Measurements from ENCODE around the gene NRIP1.

NRIP1 gene

DNA sequence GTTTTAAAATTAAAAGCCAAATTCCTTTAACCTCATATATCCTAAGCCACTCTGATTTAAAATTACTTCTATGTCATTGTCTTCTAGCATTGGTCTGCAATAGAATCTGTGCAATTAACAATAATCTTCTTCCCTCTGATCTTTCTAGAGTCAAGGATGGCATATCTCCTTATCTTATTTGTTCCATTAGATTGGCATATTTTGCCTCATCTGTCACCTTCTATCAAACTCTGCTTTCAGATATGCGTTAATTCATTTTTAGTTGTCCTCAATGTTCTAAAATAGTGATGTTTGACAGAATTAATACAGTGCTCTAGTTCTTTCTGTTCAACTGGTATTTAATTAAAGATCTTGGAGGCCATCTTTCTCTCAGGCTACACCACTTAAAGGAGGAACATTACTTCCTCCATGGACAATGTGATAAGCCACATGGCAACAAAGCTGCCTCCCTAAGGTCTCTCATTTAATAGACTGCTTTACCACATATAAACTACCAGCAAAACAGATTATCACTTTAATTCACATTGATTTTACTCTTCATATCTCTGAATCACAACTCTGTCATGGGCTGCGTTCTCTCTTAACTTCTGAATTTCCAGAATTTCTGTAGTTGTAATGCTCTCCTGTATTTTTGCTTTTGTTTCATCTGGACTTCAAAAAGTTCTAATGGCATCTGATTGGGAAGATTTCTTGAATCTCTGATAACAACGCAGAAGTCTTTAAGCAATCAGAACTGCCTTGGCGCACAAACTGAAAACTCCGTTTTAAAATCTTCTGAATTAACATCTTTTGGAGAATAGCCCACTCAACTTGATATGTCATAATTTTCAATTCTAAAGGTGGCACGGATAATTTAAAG lies 2.8 kb downstream of the NRIP1 start:
- POLR2A ChIA-PET = interaction anchor here (0.5 kb wide), 1 partner anchor 8 kb away, joined by 3 read pairs; no protein-coding TSS in a partner anchor
- Histone ChIP-seq H3K4me3 (ENCODE audit: control insufficient read depth in 1 of 7, extremely low read depth in 1 of 7, insufficient read depth in 4 of 7, low read depth in 2 of 7, low read length in 6 of 7) (peak overlapping the region in 6 of 7 experiments; percentile 80 to 100 (median 98)), H3K27ac (ENCODE audit: insufficient read depth in 1 of 2, low read depth in 1 of 2, low read length in 2 of 2, poor library complexity in 1 of 2, severe bottlenecking in 2 of 2) (peak overlapping the region; percentile 84 to 94), H3K9me3 (ENCODE audit: control extremely low read depth in 1 of 5, control insufficient read depth in 4 of 5, insufficient read depth in 2 of 5, low read depth in 1 of 5, low read length in 4 of 5) (no peaks in the 10 kb centered on the region), H3K4me1 (ENCODE audit: control extremely low read depth in 1 of 4, control insufficient read depth in 4 of 4, insufficient read depth in 4 of 4, low read length in 3 of 4) (peaks cover 20 to 65% (median 49%) of the 10 kb centered on the region in 4 experiments), H3K36me3 (ENCODE audit: control insufficient read depth in 4 of 4, insufficient read depth in 4 of 4, low read length in 3 of 4) (peaks cover 0 to 11% (median 3%) of the 10 kb centered on the region in 4 experiments), H3K27me3 (replicated peaks in 2 of 5; ENCODE audit: control insufficient read depth in 4 of 5, insufficient read depth in 5 of 5, low read length in 4 of 5) (no peaks in the 10 kb centered on the region)
- WGBS (ENCODE audit: insufficient coverage) = no CpG with 5 or more reads among the region's 6 CpGs
- no peak for DNase-seq
- CTCF ChIA-PET = interaction anchor here (0.7 to 1.4 kb wide), 4 partner anchors 16 to 424 kb away, joined by 3 to 4 read pairs (median 4); no protein-coding TSS in a partner anchor

- Histone ChIP-seq H3K36me3 (ENCODE audit: control insufficient read depth in 4 of 4, insufficient read depth in 4 of 4, low read length in 3 of 4) (peaks cover 0 to 11% (median 3%) of the 10 kb centered on the region in 4 experiments), H3K27ac (ENCODE audit: insufficient read depth in 1 of 2, low read depth in 1 of 2, low read length in 2 of 2, poor library complexity in 1 of 2, severe bottlenecking in 2 of 2) (peak overlapping the region; percentile 84 to 94), H3K27me3 (replicated peaks in 2 of 5; ENCODE audit: control insufficient read depth in 4 of 5, insufficient read depth in 5 of 5, low read length in 4 of 5) (no peaks in the 10 kb centered on the region), H3K4me1 (ENCODE audit: control extremely low read depth in 1 of 4, control insufficient read depth in 4 of 4, insufficient read depth in 4 of 4, low read length in 3 of 4) (peaks cover 26 to 67% (median 53%) of the 10 kb centered on the region in 4 experiments), H3K9me3 (ENCODE audit: control extremely low read depth in 1 of 5, control insufficient read depth in 4 of 5, insufficient read depth in 2 of 5, low read depth in 1 of 5, low read length in 4 of 5) (no peaks in the 10 kb centered on the region), H3K4me3 (ENCODE audit: control insufficient read depth in 1 of 7, extremely low read depth in 1 of 7, insufficient read depth in 4 of 7, low read depth in 2 of 7, low read length in 6 of 7) (peak overlapping the region in 6 of 7 experiments; percentile 80 to 100 (median 98))
- CTCF ChIA-PET = no interaction called here
- no peak for DNase-seq
- WGBS (ENCODE audit: insufficient coverage) = 0% methylated on average over 1 of the region's 4 CpGs
- POLR2A ChIA-PET = no interaction called here
These were observed 3.5 kb downstream of the NRIP1 start for GRCh38 chr21:15061279-15061678.

DNA sequence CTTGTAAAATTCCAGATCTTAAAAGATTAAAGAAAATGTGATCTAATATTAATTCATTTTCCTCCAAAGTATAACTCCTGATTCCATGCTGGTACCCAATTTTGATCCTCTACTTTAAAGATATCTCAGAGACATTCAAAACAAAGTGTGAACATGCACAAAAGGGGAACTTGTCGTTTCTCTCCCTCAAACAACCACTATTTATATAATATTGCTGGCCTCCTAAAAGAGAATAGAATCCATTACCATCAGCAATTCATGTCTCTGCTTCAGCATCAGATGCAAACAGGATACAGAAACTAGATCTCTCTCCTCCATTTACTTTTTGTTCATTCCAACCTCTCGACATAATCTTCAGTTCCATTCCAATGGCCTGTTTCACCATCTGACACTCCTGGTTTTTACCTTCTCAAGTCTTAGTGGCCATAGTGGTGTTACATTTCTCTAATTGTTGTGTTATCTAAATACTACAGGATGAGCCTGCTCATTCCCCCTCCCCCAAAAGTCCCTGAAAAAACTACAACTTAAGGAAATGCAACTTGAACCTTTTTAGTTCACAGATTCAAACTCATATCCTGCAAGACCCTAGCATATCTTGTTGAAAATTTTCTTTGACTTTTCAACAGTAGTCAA lies 4.1 kb downstream of the NRIP1 start:
- H3K9me3 ChIP-seq (ENCODE audit: control extremely low read depth in 1 of 5, control insufficient read depth in 4 of 5, insufficient read depth in 2 of 5, low read depth in 1 of 5, low read length in 4 of 5) = no peaks in the 10 kb centered on the region
- DNase-seq = peak in 1 of 3 donors; percentile 52
- no peaks in the 10 kb centered on the region for H3K27me3 ChIP-seq (replicated peaks in 2 of 5; ENCODE audit: control insufficient read depth in 4 of 5, insufficient read depth in 5 of 5, low read length in 4 of 5)
- H3K36me3 ChIP-seq (ENCODE audit: control insufficient read depth in 4 of 4, insufficient read depth in 4 of 4, low read length in 3 of 4) = peaks cover 0 to 11% (median 3%) of the 10 kb centered on the region in 4 experiments
- ChIA-PET CTCF (no interaction called here), POLR2A (no interaction called here)
- peak overlapping the region in 6 of 7 experiments; percentile 80 to 100 (median 98) for H3K4me3 ChIP-seq (ENCODE audit: control insufficient read depth in 1 of 7, extremely low read depth in 1 of 7, insufficient read depth in 4 of 7, low read depth in 2 of 7, low read length in 6 of 7)
- peak overlapping the region; percentile 84 to 94 for H3K27ac ChIP-seq (ENCODE audit: insufficient read depth in 1 of 2, low read depth in 1 of 2, low read length in 2 of 2, poor library complexity in 1 of 2, severe bottlenecking in 2 of 2)
- peaks cover 30 to 73% (median 59%) of the 10 kb centered on the region in 4 experiments for H3K4me1 ChIP-seq (ENCODE audit: control extremely low read depth in 1 of 4, control insufficient read depth in 4 of 4, insufficient read depth in 4 of 4, low read length in 3 of 4)
- 0% methylated on average over 1 of the region's 2 CpGs for WGBS (ENCODE audit: insufficient coverage)

DNA sequence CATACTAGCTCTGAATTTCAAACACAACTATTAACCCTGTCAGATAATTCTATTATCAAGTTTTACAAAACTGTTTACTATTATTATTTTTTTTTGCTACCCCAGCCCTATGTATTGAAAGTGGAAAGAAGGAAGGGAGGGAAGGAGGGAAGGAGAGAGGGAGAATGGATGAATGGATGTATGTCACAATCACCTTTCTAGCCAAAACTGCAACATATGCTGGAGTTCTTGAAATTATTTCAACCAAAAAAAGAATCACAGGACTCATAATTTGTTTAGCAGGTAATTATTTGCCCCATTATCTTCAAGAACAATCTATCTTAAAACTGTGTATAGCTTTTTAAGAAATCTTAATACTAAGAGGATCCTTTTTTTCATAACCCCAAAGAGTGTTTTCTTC lies 5.4 kb downstream of the NRIP1 start:
- peaks cover 0 to 11% (median 3%) of the 10 kb centered on the region in 4 experiments for H3K36me3 ChIP-seq (ENCODE audit: control insufficient read depth in 4 of 4, insufficient read depth in 4 of 4, low read length in 3 of 4)
- no peaks in the 10 kb centered on the region for H3K27me3 ChIP-seq (replicated peaks in 2 of 5; ENCODE audit: control insufficient read depth in 4 of 5, insufficient read depth in 5 of 5, low read length in 4 of 5)
- ChIA-PET CTCF (interaction anchor here (0.8 to 1.8 kb wide), 8 partner anchors 10 to 425 kb away, joined by 3 to 10 read pairs (median 3); no protein-coding TSS in a partner anchor), POLR2A (no interaction called here)
- no peaks in the 10 kb centered on the region for H3K9me3 ChIP-seq (ENCODE audit: control extremely low read depth in 1 of 5, control insufficient read depth in 4 of 5, insufficient read depth in 2 of 5, low read depth in 1 of 5, low read length in 4 of 5)
- H3K4me3 ChIP-seq (ENCODE audit: control insufficient read depth in 1 of 7, extremely low read depth in 1 of 7, insufficient read depth in 4 of 7, low read depth in 2 of 7, low read length in 6 of 7) = peak overlapping the region in 6 of 7 experiments; percentile 37 to 100 (median 98)
- peaks cover 40 to 85% (median 65%) of the 10 kb centered on the region in 4 experiments for H3K4me1 ChIP-seq (ENCODE audit: control extremely low read depth in 1 of 4, control insufficient read depth in 4 of 4, insufficient read depth in 4 of 4, low read length in 3 of 4)
- H3K27ac ChIP-seq (ENCODE audit: insufficient read depth in 1 of 2, low read depth in 1 of 2, low read length in 2 of 2, poor library complexity in 1 of 2, severe bottlenecking in 2 of 2) = peak overlapping the region; percentile 48 to 94
- DNase-seq = no peak

DNA sequence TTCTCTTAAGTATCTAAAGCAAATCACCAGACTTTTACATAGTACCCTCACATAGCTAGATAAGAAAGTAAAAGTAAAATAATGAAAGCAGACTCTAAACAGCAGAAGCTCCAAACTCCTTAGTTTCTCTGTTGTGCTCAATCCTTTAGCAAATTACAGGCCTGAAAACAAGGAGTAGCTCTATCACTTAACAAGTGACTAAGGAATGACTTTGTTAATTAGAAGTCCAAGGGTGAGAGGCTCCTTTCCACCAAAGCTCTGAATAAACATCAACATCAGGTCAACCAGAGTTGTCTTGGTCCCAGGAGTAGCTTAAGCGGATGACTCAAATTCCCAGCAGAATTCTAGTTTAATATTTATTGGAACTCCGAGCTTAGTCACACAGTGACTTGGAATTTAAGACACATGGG lies 5.9 kb downstream of the NRIP1 start:
- no peaks in the 10 kb centered on the region for H3K9me3 ChIP-seq (ENCODE audit: control extremely low read depth in 1 of 5, control insufficient read depth in 4 of 5, insufficient read depth in 2 of 5, low read depth in 1 of 5, low read length in 4 of 5)
- peak overlapping the region; percentile 48 to 94 for H3K27ac ChIP-seq (ENCODE audit: insufficient read depth in 1 of 2, low read depth in 1 of 2, low read length in 2 of 2, poor library complexity in 1 of 2, severe bottlenecking in 2 of 2)
- H3K4me1 ChIP-seq (ENCODE audit: control extremely low read depth in 1 of 4, control insufficient read depth in 4 of 4, insufficient read depth in 4 of 4, low read length in 3 of 4) = peaks cover 44 to 91% (median 69%) of the 10 kb centered on the region in 4 experiments
- H3K4me3 ChIP-seq (ENCODE audit: control insufficient read depth in 1 of 7, extremely low read depth in 1 of 7, insufficient read depth in 4 of 7, low read depth in 2 of 7, low read length in 6 of 7) = peak overlapping the region in 6 of 7 experiments; percentile 37 to 100 (median 98)
- CTCF ChIA-PET = interaction anchor here (0.8 to 1.8 kb wide), 7 partner anchors 10 to 426 kb away, joined by 3 to 10 read pairs (median 3); no protein-coding TSS in a partner anchor
- H3K36me3 ChIP-seq (ENCODE audit: control insufficient read depth in 4 of 4, insufficient read depth in 4 of 4, low read length in 3 of 4) = peaks cover 0 to 8% (median 3%) of the 10 kb centered on the region in 4 experiments
- WGBS (ENCODE audit: insufficient coverage) = 0% methylated on average over 1 of the region's 2 CpGs
- H3K27me3 ChIP-seq (replicated peaks in 2 of 5; ENCODE audit: control insufficient read depth in 4 of 5, insufficient read depth in 5 of 5, low read length in 4 of 5) = no peaks in the 10 kb centered on the region
- POLR2A ChIA-PET = no interaction called here
- DNase-seq = no peak

- Histone ChIP-seq H3K36me3 (ENCODE audit: control insufficient read depth in 4 of 4, insufficient read depth in 4 of 4, low read length in 3 of 4) (peaks cover 0 to 3% (median 0%) of the 10 kb centered on the region in 4 experiments), H3K9me3 (ENCODE audit: control extremely low read depth in 1 of 5, control insufficient read depth in 4 of 5, insufficient read depth in 2 of 5, low read depth in 1 of 5, low read length in 4 of 5) (no peaks in the 10 kb centered on the region), H3K27me3 (replicated peaks in 2 of 5; ENCODE audit: control insufficient read depth in 4 of 5, insufficient read depth in 5 of 5, low read length in 4 of 5) (no peaks in the 10 kb centered on the region), H3K4me1 (ENCODE audit: control extremely low read depth in 1 of 4, control insufficient read depth in 4 of 4, insufficient read depth in 4 of 4, low read length in 3 of 4) (peaks cover 51 to 97% (median 81%) of the 10 kb centered on the region in 4 experiments), H3K27ac (ENCODE audit: insufficient read depth in 1 of 2, low read depth in 1 of 2, low read length in 2 of 2, poor library complexity in 1 of 2, severe bottlenecking in 2 of 2) (peak overlapping the region; percentile 58 to 94), H3K4me3 (ENCODE audit: control insufficient read depth in 1 of 7, extremely low read depth in 1 of 7, insufficient read depth in 4 of 7, low read depth in 2 of 7, low read length in 6 of 7) (peak overlapping the region in 6 of 7 experiments; percentile 49 to 100 (median 98))
- 1% methylated on average over 6 of the region's 6 CpGs for WGBS (ENCODE audit: insufficient coverage)
- CTCF ChIA-PET = interaction anchor here (0.6 to 1.9 kb wide), 5 partner anchors 11 to 432 kb away, joined by 3 to 8 read pairs (median 3); no protein-coding TSS in a partner anchor
- POLR2A ChIA-PET = interaction anchor here (1.0 kb wide), 1 partner anchor 49 kb away, joined by 4 read pairs; no protein-coding TSS in a partner anchor
- DNase-seq = no peak
These were observed 7.5 kb downstream of the NRIP1 start for GRCh38 chr21:15057285-15057684.
